ENCODE measurements around the gene CAMTA1. TPM values are rescaled to one million over a fixed set of nuclear protein-coding genes. Genes with fewer than 3 reads are reported as not detected.

The CAMTA1 gene
- polyA plus RNA-seq, 3 donors from 2014 or later, result 52.7 to 89.0 (median 71.0) TPM

GRCh38 chr1:7171574-7171973 lies 386.3 kb downstream of the CAMTA1 start:
- Mint-ChIP-seq H3K4me1 (no peaks in the 10 kb centered on the region), H3K4me3 (no peak overlapping the region), H3K36me3 (no peaks in the 10 kb centered on the region), H3K9me3 (no peaks in the 10 kb centered on the region), H3K27me3 (ENCODE audit: low read depth in 3 of 3) (peaks cover 2 to 7% (median 3%) of the 10 kb centered on the region in 3 donors), H3K27ac (no peak overlapping the region)
- DNase-seq, result no peak

- H3K36me3 Mint-ChIP-seq, result no peaks in the 10 kb centered on the region
- no peak overlapping the region for H3K4me3 Mint-ChIP-seq
- H3K27ac Mint-ChIP-seq, result no peak overlapping the region
- no peaks in the 10 kb centered on the region for H3K9me3 Mint-ChIP-seq
- no peaks in the 10 kb centered on the region for H3K4me1 Mint-ChIP-seq
- DNase-seq, result no peak
- H3K27me3 Mint-ChIP-seq (ENCODE audit: low read depth in 3 of 3), result peaks cover 0 to 5% (median 3%) of the 10 kb centered on the region in 3 donors
These were observed 387.6 kb downstream of the CAMTA1 start for GRCh38 chr1:7172804-7173203.

GRCh38 chr1:7174561-7174960 lies 389.3 kb downstream of the CAMTA1 start:
- Mint-ChIP-seq H3K9me3 (peaks cover 0 to 2% (median under 1%) of the 10 kb centered on the region in 6 donors), H3K36me3 (no peaks in the 10 kb centered on the region), H3K27ac (no peak overlapping the region), H3K4me3 (no peak overlapping the region), H3K4me1 (no peaks in the 10 kb centered on the region), H3K27me3 (ENCODE audit: low read depth in 3 of 3) (peaks cover 0 to 3% (median 2%) of the 10 kb centered on the region in 3 donors)
- no peak for DNase-seq

GRCh38 chr1:7174980-7175906 lies 390.0 kb downstream of the CAMTA1 start:
- Mint-ChIP-seq H3K27me3 (ENCODE audit: low read depth in 3 of 3) (peaks cover 0 to 7% (median 5%) of the 10 kb centered on the region in 3 donors), H3K4me3 (no peak overlapping the region), H3K4me1 (no peaks in the 10 kb centered on the region), H3K9me3 (peaks cover 2 to 6% (median 3%) of the 10 kb centered on the region in 6 donors), H3K36me3 (no peaks in the 10 kb centered on the region), H3K27ac (no peak overlapping the region)
- DNase-seq, result no peak

- Mint-ChIP-seq H3K27ac (no peak overlapping the region), H3K4me1 (no peaks in the 10 kb centered on the region), H3K4me3 (no peak overlapping the region), H3K27me3 (ENCODE audit: low read depth in 3 of 3) (peaks cover 0 to 5% (median 4%) of the 10 kb centered on the region in 3 donors), H3K9me3 (peaks cover 2 to 6% (median 3%) of the 10 kb centered on the region in 6 donors), H3K36me3 (no peaks in the 10 kb centered on the region)
- DNase-seq, result no peak
These were observed 391.8 kb downstream of the CAMTA1 start for GRCh38 chr1:7177021-7177420.

- no peak overlapping the region for H3K4me3 Mint-ChIP-seq
- peaks cover 1 to 5% (median 4%) of the 10 kb centered on the region in 3 donors for H3K27me3 Mint-ChIP-seq (ENCODE audit: low read depth in 3 of 3)
- no peak overlapping the region for H3K27ac Mint-ChIP-seq
- no peaks in the 10 kb centered on the region for H3K4me1 Mint-ChIP-seq
- H3K9me3 Mint-ChIP-seq, result peaks cover 2 to 6% (median 3%) of the 10 kb centered on the region in 6 donors
- no peaks in the 10 kb centered on the region for H3K36me3 Mint-ChIP-seq
- DNase-seq, result no peak
These were observed 392.3 kb downstream of the CAMTA1 start for GRCh38 chr1:7177438-7178146.

GRCh38 chr1:7178336-7178735 lies 393.1 kb downstream of the CAMTA1 start:
- DNase-seq, result no peak
- Mint-ChIP-seq H3K36me3 (no peaks in the 10 kb centered on the region), H3K4me1 (no peaks in the 10 kb centered on the region), H3K27ac (no peak overlapping the region), H3K4me3 (no peak overlapping the region), H3K9me3 (peaks cover 2 to 6% (median 3%) of the 10 kb centered on the region in 6 donors), H3K27me3 (ENCODE audit: low read depth in 3 of 3) (peaks cover 2 to 7% (median 4%) of the 10 kb centered on the region in 3 donors)

GRCh38 chr1:7178741-7179140 lies 393.5 kb downstream of the CAMTA1 start:
- H3K27me3 Mint-ChIP-seq (ENCODE audit: low read depth in 3 of 3), result peaks cover 2 to 7% (median 4%) of the 10 kb centered on the region in 3 donors
- DNase-seq, result no peak
- no peak overlapping the region for H3K4me3 Mint-ChIP-seq
- H3K4me1 Mint-ChIP-seq, result no peaks in the 10 kb centered on the region
- peaks cover 2 to 6% (median 3%) of the 10 kb centered on the region in 6 donors for H3K9me3 Mint-ChIP-seq
- no peak overlapping the region for H3K27ac Mint-ChIP-seq
- no peaks in the 10 kb centered on the region for H3K36me3 Mint-ChIP-seq

GRCh38 chr1:7185721-7186120 lies 400.5 kb downstream of the CAMTA1 start:
- Mint-ChIP-seq H3K9me3 (no peaks in the 10 kb centered on the region), H3K36me3 (no peaks in the 10 kb centered on the region), H3K4me3 (no peak overlapping the region), H3K27me3 (ENCODE audit: low read depth in 3 of 3) (peaks cover 0 to 10% (median 6%) of the 10 kb centered on the region in 3 donors), H3K4me1 (no peaks in the 10 kb centered on the region), H3K27ac (no peak overlapping the region)
- no peak for DNase-seq

- no peak overlapping the region for H3K4me3 Mint-ChIP-seq
- H3K36me3 Mint-ChIP-seq, result no peaks in the 10 kb centered on the region
These were observed 401.3 kb downstream of the CAMTA1 start for GRCh38 chr1:7186382-7187111.

GRCh38 chr1:7187112-7187493 lies 401.8 kb downstream of the CAMTA1 start:
- Mint-ChIP-seq H3K36me3 (no peaks in the 10 kb centered on the region), H3K27me3 (ENCODE audit: low read depth in 3 of 3) (peaks cover 2 to 10% (median 6%) of the 10 kb centered on the region in 3 donors), H3K4me1 (no peaks in the 10 kb centered on the region), H3K9me3 (no peaks in the 10 kb centered on the region), H3K27ac (no peak overlapping the region), H3K4me3 (no peak overlapping the region)
- no peak for DNase-seq

More at GRCh38 chr1:7186382-7187111, 401.3 kb downstream of the CAMTA1 start:
- no peak for DNase-seq
- no peaks in the 10 kb centered on the region for H3K4me1 Mint-ChIP-seq
- no peak overlapping the region for H3K27ac Mint-ChIP-seq
- peaks cover 0 to 10% (median 6%) of the 10 kb centered on the region in 3 donors for H3K27me3 Mint-ChIP-seq (ENCODE audit: low read depth in 3 of 3)
- no peaks in the 10 kb centered on the region for H3K9me3 Mint-ChIP-seq

GRCh38 chr1:7190261-7190660 lies 405.0 kb downstream of the CAMTA1 start:
- peaks cover 2 to 8% (median 2%) of the 10 kb centered on the region in 3 donors for H3K27me3 Mint-ChIP-seq (ENCODE audit: low read depth in 3 of 3)
- H3K36me3 Mint-ChIP-seq, result no peaks in the 10 kb centered on the region
- no peak for DNase-seq
- H3K4me3 Mint-ChIP-seq, result no peak overlapping the region
- H3K4me1 Mint-ChIP-seq, result no peaks in the 10 kb centered on the region
- H3K9me3 Mint-ChIP-seq, result no peaks in the 10 kb centered on the region
- H3K27ac Mint-ChIP-seq, result no peak overlapping the region

- H3K36me3 Mint-ChIP-seq, result no peaks in the 10 kb centered on the region
- H3K4me3 Mint-ChIP-seq, result no peak overlapping the region
- H3K9me3 Mint-ChIP-seq, result no peaks in the 10 kb centered on the region
- H3K27me3 Mint-ChIP-seq (ENCODE audit: low read depth in 3 of 3), result peaks cover 2 to 5% (median 5%) of the 10 kb centered on the region in 3 donors
- H3K4me1 Mint-ChIP-seq, result no peaks in the 10 kb centered on the region
- no peak overlapping the region for H3K27ac Mint-ChIP-seq
- DNase-seq, result no peak
These were observed 407.2 kb downstream of the CAMTA1 start for GRCh38 chr1:7192453-7192852.

Measured in immature natural killer cell (primary cell).